HCT116 (cell line): Measurements from ENCODE around the gene SEMA5A. TPM values are rescaled to one million over a fixed set of nuclear protein-coding genes. Genes with fewer than 3 reads are reported as not detected.

Experiments
- ATAC-seq: fragments of 200-7000 bp; cut with Tn5 transposase; 2 replicates; pipeline ENCODE4 v1.9.1; 2020; ENCODE audit warnings: mild to moderate bottlenecking, moderate library complexity
- BruUV-seq: library from RNA; stranded (reverse); fragments of 400-500 nt; replicated peaks from 2 replicates; lab custom pipeline; 2021; lab: Mats Ljungman, UMichigan
- CTCF ChIA-PET: fragments of 300-600 bp; sonication (Branson Sonifier 250); formaldehyde crosslinking; loops from one replicate; lab custom pipeline; 2021; ENCODE audit warnings: antibody characterized with exemption; lab: Charles Lee
- POLR2A ChIA-PET: fragments of 300-600, 350-600 bp; sonication (Branson Sonifier 250); formaldehyde crosslinking; loops from one replicate; lab custom pipeline; 2021; ENCODE audit warnings: antibody characterized with exemption; lab: Charles Lee
- RAD21 ChIA-PET, 2 experiments: fragments of 300-600 bp; sonication (Branson Sonifier 250); formaldehyde crosslinking; loops; one replicate each; lab custom pipeline; 2023; ENCODE audit warnings: low total read pairs in 2 of 2; ENCODE audit not compliant: uncharacterized antibody in 2 of 2, unreplicated experiment in 2 of 2, low non-redundant PET in 1 of 2; lab: Charles Lee
- DNase-seq: peaks from one replicate; pipeline ENCODE4 v3.0.0-alpha.2; 2010; ENCODE audit warnings: low read depth, low spot score
- H2AFZ ChIP-seq: fragments of 200-600 bp; shearing (Covaris generic), sonication (generic); 2 replicates; pipeline ENCODE4 v1.6.1; 2017; ENCODE audit warnings: low read depth, mixed run types, mixed read lengths, antibody characterized with exemption, low read length; ENCODE audit not compliant: poor library complexity, severe bottlenecking
- H3K27ac ChIP-seq: 2 replicates; pipeline ENCODE4 v1.5.1; 2012; ENCODE audit warnings: low read depth, low read length
- H3K27me3 ChIP-seq: fragments of 200-600 bp; sonication (generic); 2 replicates; pipeline ENCODE4 v1.6.1; 2016; ENCODE audit warnings: mixed run types, low read length, mixed read lengths; ENCODE audit not compliant: insufficient read depth
- H3K36me3 ChIP-seq, 2 experiments: fragments of 200-500 bp in 1 of 2; fragments of 200-600 bp in 1 of 2; sonication (Bioruptor generic) in 1 of 2; sonication (generic) in 1 of 2; 2 replicates each; pipeline versions ENCODE4 v1.5.1 to v1.6.1; 2014 to 2016; ENCODE audit warnings: low read length in 2 of 2, inconsistent platforms in 1 of 2, mixed read lengths in 1 of 2, mixed run types in 1 of 2; ENCODE audit not compliant: insufficient read depth in 2 of 2, control insufficient read depth in 1 of 2
- H3K4me1 ChIP-seq, 2 experiments: fragments of 200-600 bp in 1 of 2; sonication (generic) in 1 of 2; 2 replicates each; pipeline versions ENCODE4 v1.5.1 to v1.6.1; 2012 to 2017; ENCODE audit warnings: low read length in 2 of 2, inconsistent platforms in 1 of 2, mild to moderate bottlenecking in 1 of 2, mixed read lengths in 1 of 2, mixed run types in 1 of 2, moderate library complexity in 1 of 2; ENCODE audit not compliant: insufficient read depth in 2 of 2, control insufficient read depth in 1 of 2
- H3K4me2 ChIP-seq: fragments of 200-600 bp; sonication (generic); 2 replicates; pipeline ENCODE4 v1.6.1; 2017; ENCODE audit warnings: mixed run types, low read length, mixed read lengths
- H3K4me3 ChIP-seq, 2 experiments: fragments of 200-600 bp in 1 of 2; sonication (generic) in 1 of 2; replicated peaks in 1 of 2; 2 replicates each; pipeline ENCODE4 v1.5.1; 2011 to 2016; ENCODE audit warnings: low read length in 2 of 2, control low read depth in 1 of 2, low read depth in 1 of 2, mild to moderate bottlenecking in 1 of 2, mixed read lengths in 1 of 2, mixed run types in 1 of 2
- H3K79me2 ChIP-seq: fragments of 200-600 bp; sonication (generic); 2 replicates; pipeline ENCODE4 v1.6.1; 2017; ENCODE audit warnings: mild to moderate bottlenecking, mixed run types, low read length, moderate library complexity, mixed read lengths; ENCODE audit not compliant: insufficient read depth
- H3K9ac ChIP-seq: fragments of 200-600 bp; sonication (generic); 2 replicates; pipeline ENCODE4 v1.6.1; 2016; ENCODE audit warnings: low read length, mixed read lengths
- H3K9me2 ChIP-seq: fragments of 200-600 bp; sonication (generic), shearing (Covaris generic); 2 replicates; pipeline ENCODE4 v1.6.1; 2017; ENCODE audit warnings: mixed run types, mild to moderate bottlenecking, moderate library complexity; ENCODE audit not compliant: insufficient read depth
- H3K9me3 ChIP-seq, 2 experiments: fragments of 200-500 bp in 1 of 2; fragments of 200-600 bp in 1 of 2; sonication (Bioruptor generic) in 1 of 2; sonication (generic) in 1 of 2; 2 replicates each; pipeline ENCODE4 v1.6.1; 2014 to 2017; ENCODE audit warnings: low read length in 2 of 2, mixed read lengths in 2 of 2, inconsistent platforms in 1 of 2, low read depth in 1 of 2, mild to moderate bottlenecking in 1 of 2, mixed run types in 1 of 2, moderate library complexity in 1 of 2; ENCODE audit not compliant: control insufficient read depth in 1 of 2, insufficient read depth in 1 of 2
- H4K20me1 ChIP-seq: fragments of 200-600 bp; sonication (generic), shearing (Covaris generic); 2 replicates; pipeline ENCODE4 v1.6.1; 2017; ENCODE audit warnings: mixed run types, mild to moderate bottlenecking, moderate library complexity; ENCODE audit not compliant: insufficient read depth
- ATF3 ChIP-seq: IDR thresholded peaks from 2 replicates; pipeline ENCODE4 v1.6.1; 2012
- CBX3 ChIP-seq: IDR thresholded peaks from 2 replicates; pipeline ENCODE4 v1.6.1; 2012; ENCODE audit warnings: low read depth
- CEBPB ChIP-seq: IDR thresholded peaks from 2 replicates; pipeline ENCODE4 v1.6.1; 2012; ENCODE audit warnings: low read depth
- EGR1 ChIP-seq: IDR thresholded peaks from 2 replicates; pipeline ENCODE4 v1.6.1; 2012; ENCODE audit warnings: low read depth
- ELF1 ChIP-seq: IDR thresholded peaks from 2 replicates; pipeline ENCODE4 v1.6.1; 2012; ENCODE audit warnings: low read depth, borderline replicate concordance
- EZH2phosphoT487 ChIP-seq: fragments of 200-600 bp; IDR thresholded peaks from 2 replicates; pipeline ENCODE4 v1.6.1; 2018; ENCODE audit warnings: antibody characterized with exemption, borderline replicate concordance
- MAX ChIP-seq: IDR thresholded peaks from 2 replicates; pipeline ENCODE4 v1.6.1; 2012
- POLR2AphosphoS5 ChIP-seq: IDR thresholded peaks from 2 replicates; pipeline ENCODE4 v1.6.1; 2011; ENCODE audit warnings: mild to moderate bottlenecking, low read depth, low read length, moderate library complexity
- RAD21 ChIP-seq: IDR thresholded peaks from 2 replicates; pipeline ENCODE4 v1.6.1; 2012; ENCODE audit warnings: low read depth, mild to moderate bottlenecking
- REST ChIP-seq: IDR thresholded peaks from 2 replicates; pipeline ENCODE4 v1.6.1; 2012; ENCODE audit warnings: low read depth
- SIN3A ChIP-seq: IDR thresholded peaks from 2 replicates; pipeline ENCODE4 v1.6.1; 2012; ENCODE audit warnings: low read depth
- TCF7L2 ChIP-seq: IDR thresholded peaks from 2 replicates; pipeline ENCODE4 v1.7.0; 2011; ENCODE audit warnings: borderline replicate concordance, inconsistent platforms; ENCODE audit not compliant: insufficient read depth, insufficient read length; ENCODE audit errors: extremely low read depth
- YY1 ChIP-seq: IDR thresholded peaks from 2 replicates; pipeline ENCODE4 v1.6.1; 2011; ENCODE audit warnings: low read length, low read depth, moderate library complexity, mild to moderate bottlenecking; ENCODE audit not compliant: insufficient replicate concordance; ENCODE audit errors: extremely low read depth
- ZNF274 ChIP-seq: fragments of 200-500 bp; sonication (Bioruptor generic); IDR thresholded peaks from 2 replicates; pipeline ENCODE4 v1.6.1; 2014; ENCODE audit warnings: mild to moderate bottlenecking, low read depth, low read length, inconsistent platforms
- intact Hi-C: fragments of 100-400 bp; cut with micrococcal nuclease; formaldehyde crosslinking; loops from 2 replicates; pipeline ENCODE4 v1.10.0; 2022
- total RNA-seq: library from RNA; stranded (reverse); gene quantifications from one replicate; pipeline ENCODE4 v1.2.1, GENCODE V29; 2021; ENCODE audit not compliant: unreplicated experiment

SEMA5A gene
- total RNA-seq, 1 experiment from 2014 or later: 0.02 TPM

- H4K20me1 ChIP-seq: no peaks in the 10 kb centered on the region
- no peak overlapping the region for H2AFZ ChIP-seq
- ChIA-PET RAD21 (no interaction called here), POLR2A (no interaction called here), CTCF (no interaction called here)
- TF ChIP-seq EGR1 (no peak), ATF3 (no peak), ELF1 (no peak), EZH2phosphoT487 (no peak), RAD21 (no peak), TCF7L2 (no peak), POLR2AphosphoS5 (no peak), ZNF274 (no peak), YY1 (no peak), REST (no peak), SIN3A (no peak), CEBPB (no peak), MAX (no peak), CBX3 (no peak)
- no peak for DNase-seq
- intact Hi-C loops: no loop called here
- H3K4me1 ChIP-seq: no peaks in the 10 kb centered on the region
- no peaks in the 10 kb centered on the region for H3K9me2 ChIP-seq
- no peaks in the 10 kb centered on the region for H3K27me3 ChIP-seq
- H3K4me2 ChIP-seq: no peak overlapping the region
- no peaks in the 10 kb centered on the region for H3K79me2 ChIP-seq
- H3K36me3 ChIP-seq: no peaks in the 10 kb centered on the region
- peaks cover 7 to 32% of the 10 kb centered on the region in 2 experiments; a peak in 2 of 4 replicates for H3K9me3 ChIP-seq
- no TSS peak for BruUV-seq
- H3K27ac ChIP-seq: no peak overlapping the region
- no peak overlapping the region for H3K9ac ChIP-seq
- no peak overlapping the region for H3K4me3 ChIP-seq
- ATAC-seq: no peak
Measured at GRCh38 chr5:9444346-9444745, 101.5 kb downstream of the SEMA5A start.
